Mesendoderm (in vitro differentiated cells): ENCODE data around the gene HMGN1.
A peak's percentile ranks its signal among the peaks of the same experiment; 100 is the strongest.

Source experiments
- DNase-seq: peaks from one replicate; pipeline ENCODE4 v3.0.0; 2013
- H2AK5ac ChIP-seq: 2 replicates; pipeline ENCODE4 v1.6.1; 2013; ENCODE audit warnings: low read length, inconsistent platforms
- H2BK120ac ChIP-seq: 2 replicates; pipeline ENCODE4 v1.6.1; 2013; ENCODE audit warnings: low read depth, mild to moderate bottlenecking, low read length, moderate library complexity, mixed read lengths
- H2BK15ac ChIP-seq: replicated peaks from 2 replicates; pipeline ENCODE4 v1.6.1; 2013; ENCODE audit warnings: low read depth, mild to moderate bottlenecking, moderate library complexity
- H2BK5ac ChIP-seq: 2 replicates; pipeline ENCODE4 v1.6.1; 2013; ENCODE audit warnings: low read length, inconsistent platforms
- H3K18ac ChIP-seq: 2 replicates; pipeline ENCODE4 v1.6.1; 2013; ENCODE audit warnings: mild to moderate bottlenecking, low read length, mixed read lengths
- H3K23ac ChIP-seq: one replicate; pipeline ENCODE4 v1.6.1; 2013; ENCODE audit warnings: low read length
- H3K27ac ChIP-seq: 2 replicates; pipeline ENCODE4 v1.5.1; 2013; ENCODE audit warnings: low read depth, mild to moderate bottlenecking, inconsistent platforms, low read length, moderate library complexity
- H3K27me3 ChIP-seq: 2 replicates; pipeline ENCODE4 v1.6.1; 2013; ENCODE audit warnings: low read length, control low read depth, mild to moderate bottlenecking, inconsistent platforms; ENCODE audit not compliant: insufficient read depth, poor library complexity
- H3K36me3 ChIP-seq: 2 replicates; pipeline ENCODE4 v1.6.1; 2013; ENCODE audit warnings: low read length, inconsistent platforms; ENCODE audit not compliant: control insufficient read depth, insufficient read depth
- H3K4ac ChIP-seq: one replicate; pipeline ENCODE4 v1.6.1; 2013; ENCODE audit warnings: low read depth, mild to moderate bottlenecking, low read length, moderate library complexity
- H3K4me1 ChIP-seq: 2 replicates; pipeline ENCODE4 v1.6.1; 2013; ENCODE audit warnings: low read depth, low read length, inconsistent platforms; ENCODE audit not compliant: control insufficient read depth
- H3K4me2 ChIP-seq: 2 replicates; pipeline ENCODE4 v1.6.1; 2013; ENCODE audit warnings: low read length
- H3K4me3 ChIP-seq: 2 replicates; pipeline ENCODE4 v1.5.1; 2013; ENCODE audit warnings: mild to moderate bottlenecking, low read length
- H3K56ac ChIP-seq: one replicate; pipeline ENCODE4 v1.6.1; 2013; ENCODE audit warnings: low read length
- H3K79me1 ChIP-seq: 2 replicates; pipeline ENCODE4 v1.6.1; 2013; ENCODE audit warnings: low read length, inconsistent platforms
- H3K79me2 ChIP-seq: 2 replicates; pipeline ENCODE4 v1.6.1; 2013; ENCODE audit warnings: mild to moderate bottlenecking, low read length; ENCODE audit not compliant: control insufficient read depth, insufficient read depth
- H3K9ac ChIP-seq: 2 replicates; pipeline ENCODE4 v1.6.1; 2013; ENCODE audit warnings: low read length, inconsistent platforms
- H4K5ac ChIP-seq: one replicate; pipeline ENCODE4 v1.6.1; 2013; ENCODE audit warnings: low read length
- H4K8ac ChIP-seq: one replicate; pipeline ENCODE4 v1.6.1; 2013; ENCODE audit warnings: low read depth, mild to moderate bottlenecking, control low read depth, low read length, moderate library complexity
- WGBS: extraction: QIAGEN DNeasy Blood & Tissue Kit; methylation state at CpG from one replicate; pipeline ENCODE4 v1.1.7; 2013; ENCODE audit warnings: low lambda C conversion rate, missing lambda C conversion rate; ENCODE audit not compliant: insufficient coverage; ENCODE audit errors: extremely low coverage; 5-methylcytosine and 5-hydroxymethylcytosine counted together

The HMGN1 gene

DNA sequence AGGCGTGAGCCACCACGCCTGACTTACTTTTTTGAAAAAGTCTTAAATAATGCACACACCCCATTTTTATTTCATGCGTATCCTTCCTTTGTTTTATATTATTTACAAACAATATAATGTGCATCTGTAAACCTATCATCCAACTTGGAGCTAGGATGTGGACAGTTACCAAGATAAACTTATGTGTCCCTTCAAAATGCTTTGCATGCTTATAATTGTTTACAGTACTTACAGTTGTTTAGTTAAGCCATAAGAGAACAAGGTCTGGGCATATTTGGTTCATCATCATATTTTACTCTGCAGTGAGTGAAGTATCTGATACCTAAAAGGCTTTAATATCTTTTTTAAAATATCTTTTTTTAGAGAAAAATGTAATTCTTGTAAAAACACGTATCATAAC is 16.1 kb upstream of the HMGN1 start:
- Histone ChIP-seq H4K8ac (no peak overlapping the region), H3K4ac (no peak overlapping the region), H3K79me1 (no peaks in the 10 kb centered on the region), H2BK5ac (no peak overlapping the region), H3K27ac (no peak overlapping the region), H2BK120ac (no peak overlapping the region), H3K4me3 (no peak overlapping the region), H3K4me2 (no peak overlapping the region), H2AK5ac (no peak overlapping the region), H3K36me3 (no peaks in the 10 kb centered on the region), H2BK15ac (no peak overlapping the region), H3K79me2 (no peaks in the 10 kb centered on the region), H3K18ac (no peak overlapping the region), H3K4me1 (no peaks in the 10 kb centered on the region), H3K9ac (no peak overlapping the region), H3K23ac (no peak overlapping the region), H3K56ac (no peak overlapping the region), H4K5ac (no peak overlapping the region), H3K27me3 (no peaks in the 10 kb centered on the region)
- no peak for DNase-seq
- WGBS, result no CpG with 5 or more reads among the region's 4 CpGs

DNA sequence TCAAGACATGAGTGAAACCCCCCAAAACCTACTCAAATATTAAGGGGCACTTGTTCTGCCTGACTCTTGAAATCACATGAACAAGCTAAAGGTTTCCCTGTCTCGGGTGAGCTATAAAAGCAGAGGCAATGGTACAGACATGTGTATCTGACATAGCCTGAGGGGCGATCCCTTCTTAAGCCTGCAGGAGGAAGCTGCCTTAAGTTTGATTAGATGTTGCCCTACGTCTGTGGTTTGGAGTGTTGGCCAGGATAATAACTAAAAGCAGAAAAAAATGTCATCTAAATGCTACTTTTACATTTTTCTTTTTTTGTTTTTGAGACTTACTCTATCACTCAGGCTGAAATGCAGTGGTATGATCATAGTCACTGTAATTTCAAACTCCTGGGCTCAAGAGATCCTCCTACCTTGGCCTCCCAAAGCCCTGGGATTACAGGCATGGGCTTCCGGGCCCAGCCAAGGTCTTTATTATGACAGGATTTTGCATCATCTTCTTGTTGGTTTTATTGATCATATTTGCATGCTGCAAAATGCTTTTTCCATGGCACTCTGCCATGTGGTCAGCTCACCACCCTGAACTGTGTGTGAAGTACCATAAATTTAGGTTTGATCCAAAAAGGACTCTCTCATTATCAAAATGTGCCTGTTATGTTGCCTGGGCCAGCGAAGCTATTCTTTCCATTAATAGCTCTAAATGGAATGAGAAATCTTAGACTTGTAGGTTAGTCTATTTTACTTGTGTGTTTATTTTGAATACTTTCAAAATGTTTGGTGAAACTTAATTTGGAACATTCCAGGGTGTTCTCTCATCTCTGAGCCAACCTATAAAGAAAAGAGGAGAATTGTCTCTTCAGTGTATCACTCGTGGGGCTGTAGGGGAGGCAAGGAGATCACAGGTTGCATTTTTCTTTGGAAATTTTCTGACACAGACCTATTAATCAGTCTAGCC is 15.0 kb upstream of the HMGN1 start:
- H3K4ac ChIP-seq, result peak overlapping the region; percentile 6
- H3K79me1 ChIP-seq, result no peaks in the 10 kb centered on the region
- H3K4me1 ChIP-seq, result no peaks in the 10 kb centered on the region
- no CpG with 5 or more reads among the region's 6 CpGs for WGBS
- H3K23ac ChIP-seq, result no peak overlapping the region
- H4K5ac ChIP-seq, result no peak overlapping the region
- DNase-seq, result peak; percentile 72
- H2BK5ac ChIP-seq, result no peak overlapping the region
- H3K27me3 ChIP-seq, result no peaks in the 10 kb centered on the region
- no peak overlapping the region for H3K4me2 ChIP-seq
- H2BK120ac ChIP-seq, result no peak overlapping the region
- no peak overlapping the region for H3K56ac ChIP-seq
- no peak overlapping the region for H3K9ac ChIP-seq
- no peak overlapping the region for H3K4me3 ChIP-seq
- H3K27ac ChIP-seq, result no peak overlapping the region
- no peak overlapping the region for H3K18ac ChIP-seq
- H2BK15ac ChIP-seq, result no peak overlapping the region
- no peak overlapping the region for H2AK5ac ChIP-seq
- H3K79me2 ChIP-seq, result no peaks in the 10 kb centered on the region
- no peak overlapping the region for H4K8ac ChIP-seq
- H3K36me3 ChIP-seq, result no peaks in the 10 kb centered on the region

DNA sequence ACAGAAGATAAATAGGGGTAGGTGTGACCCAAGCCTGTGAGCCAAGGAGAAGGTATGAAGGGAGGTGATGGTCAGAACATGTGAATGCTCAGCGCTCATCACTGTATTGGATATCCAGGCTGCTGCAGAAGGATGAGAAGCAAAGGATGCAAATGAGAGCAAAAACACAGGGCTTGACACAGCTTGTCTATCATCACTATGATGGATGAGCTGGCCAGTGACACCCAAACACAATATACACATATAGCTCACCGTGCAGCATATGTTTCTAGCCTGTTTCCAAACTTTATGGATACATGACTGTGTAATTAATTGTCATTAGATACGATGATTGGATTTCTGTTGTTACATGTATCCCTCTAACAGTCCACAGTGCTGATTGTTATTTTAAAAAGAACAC is 13.8 kb upstream of the HMGN1 start:
- Histone ChIP-seq H2BK5ac (no peak overlapping the region), H3K23ac (no peak overlapping the region), H4K8ac (no peak overlapping the region), H2AK5ac (no peak overlapping the region), H3K36me3 (no peaks in the 10 kb centered on the region), H2BK15ac (no peak overlapping the region), H3K79me1 (no peaks in the 10 kb centered on the region), H3K9ac (no peak overlapping the region), H3K27me3 (no peaks in the 10 kb centered on the region), H4K5ac (no peak overlapping the region), H3K27ac (no peak overlapping the region), H2BK120ac (no peak overlapping the region), H3K79me2 (no peaks in the 10 kb centered on the region), H3K4ac (no peak overlapping the region), H3K4me2 (no peak overlapping the region), H3K18ac (no peak overlapping the region), H3K4me3 (no peak overlapping the region), H3K4me1 (no peaks in the 10 kb centered on the region), H3K56ac (no peak overlapping the region)
- no CpG with 5 or more reads among the region's 3 CpGs for WGBS
- DNase-seq, result no peak

DNA sequence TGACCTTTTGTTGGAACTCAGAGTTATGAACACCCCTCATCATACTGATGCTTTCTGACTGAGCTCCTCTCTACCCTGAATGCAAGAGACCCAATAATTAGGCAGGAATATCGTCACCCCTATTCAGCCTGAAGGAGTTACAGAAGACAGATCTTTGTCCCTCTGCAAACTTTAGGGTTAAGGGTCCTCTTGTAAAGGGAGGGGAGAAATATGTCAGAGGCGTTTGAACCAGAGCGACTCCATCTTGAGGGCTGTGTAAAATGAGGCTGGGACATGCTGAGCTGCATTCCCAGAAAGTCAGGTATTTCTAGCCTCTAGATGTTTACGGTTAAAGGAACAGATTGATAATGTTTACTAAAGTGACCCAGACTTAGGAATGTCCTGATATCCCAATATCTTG is 10.5 kb upstream of the HMGN1 start:
- DNase-seq, result no peak
- no peak overlapping the region for H2BK15ac ChIP-seq
- no peaks in the 10 kb centered on the region for H3K79me1 ChIP-seq
- no peak overlapping the region for H2BK5ac ChIP-seq
- WGBS, result no CpG with 5 or more reads among the region's 4 CpGs
- H2AK5ac ChIP-seq, result no peak overlapping the region
- H3K23ac ChIP-seq, result no peak overlapping the region
- no peak overlapping the region for H3K4me3 ChIP-seq
- no peak overlapping the region for H3K9ac ChIP-seq
- no peak overlapping the region for H3K18ac ChIP-seq
- H3K27me3 ChIP-seq, result no peaks in the 10 kb centered on the region
- H3K27ac ChIP-seq, result no peak overlapping the region
- H3K4ac ChIP-seq, result no peak overlapping the region
- H3K4me1 ChIP-seq, result no peaks in the 10 kb centered on the region
- H3K56ac ChIP-seq, result no peak overlapping the region
- H3K36me3 ChIP-seq, result no peaks in the 10 kb centered on the region
- no peak overlapping the region for H2BK120ac ChIP-seq
- H3K79me2 ChIP-seq, result no peaks in the 10 kb centered on the region
- H4K5ac ChIP-seq, result no peak overlapping the region
- H4K8ac ChIP-seq, result no peak overlapping the region
- no peak overlapping the region for H3K4me2 ChIP-seq

DNA sequence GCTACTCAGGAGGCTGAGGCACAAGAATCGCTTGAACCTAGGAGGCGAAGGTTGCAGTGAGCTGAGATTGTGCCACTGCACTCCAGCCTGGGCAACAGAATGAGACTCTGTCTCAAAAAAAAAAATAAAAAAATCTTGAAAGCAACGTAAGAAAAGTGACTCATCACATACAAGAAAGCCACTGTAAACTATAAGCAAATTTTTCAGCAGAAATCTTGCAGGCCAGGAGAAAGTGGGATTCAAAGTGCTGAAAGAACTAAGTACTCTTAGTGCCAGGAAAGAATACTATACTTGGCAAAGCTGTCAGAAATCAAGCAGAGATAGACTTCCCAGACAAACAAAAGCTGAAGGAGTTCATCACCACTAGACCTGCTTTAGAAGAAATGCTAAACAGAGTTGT is 4.4 kb upstream of the HMGN1 start:
- no peak overlapping the region for H3K27ac ChIP-seq
- H3K18ac ChIP-seq, result no peak overlapping the region
- H3K56ac ChIP-seq, result no peak overlapping the region
- no peak overlapping the region for H3K23ac ChIP-seq
- H4K8ac ChIP-seq, result no peak overlapping the region
- H3K4me2 ChIP-seq, result no peak overlapping the region
- H3K4me3 ChIP-seq, result no peak overlapping the region
- no peak overlapping the region for H2BK120ac ChIP-seq
- no peak overlapping the region for H4K5ac ChIP-seq
- H2BK15ac ChIP-seq, result no peak overlapping the region
- H2BK5ac ChIP-seq, result no peak overlapping the region
- no CpG with 5 or more reads among the region's 3 CpGs for WGBS
- no peak overlapping the region for H3K9ac ChIP-seq
- peaks cover under 1% of the 10 kb centered on the region for H3K79me2 ChIP-seq
- peaks cover 2% of the 10 kb centered on the region for H3K4me1 ChIP-seq
- no peak overlapping the region for H3K4ac ChIP-seq
- no peaks in the 10 kb centered on the region for H3K36me3 ChIP-seq
- H3K27me3 ChIP-seq, result no peaks in the 10 kb centered on the region
- no peak for DNase-seq
- H2AK5ac ChIP-seq, result no peak overlapping the region
- H3K79me1 ChIP-seq, result no peaks in the 10 kb centered on the region
